AG09309 (cell line): Measurements from ENCODE around the gene CNIH3.

Experiments
- DNase-seq: peaks from one replicate; pipeline ENCODE4 v3.0.0-alpha.2; 2010; ENCODE audit warnings: low read depth
- H3K4me3 ChIP-seq: 2 replicates; pipeline ENCODE4 v1.5.1; 2011; ENCODE audit warnings: mild to moderate bottlenecking, low read depth, low read length, moderate library complexity; ENCODE audit not compliant: control insufficient read depth
- TF ChIP-seq, protein P1 (sequence below): IDR thresholded peaks from 2 replicates; pipeline ENCODE4 v1.5.1; 2011; ENCODE audit warnings: mild to moderate bottlenecking, low read depth, low read length, inconsistent platforms; ENCODE audit not compliant: insufficient read depth, control insufficient read depth; ENCODE audit errors: missing control alignments

Gene CNIH3

DNA sequence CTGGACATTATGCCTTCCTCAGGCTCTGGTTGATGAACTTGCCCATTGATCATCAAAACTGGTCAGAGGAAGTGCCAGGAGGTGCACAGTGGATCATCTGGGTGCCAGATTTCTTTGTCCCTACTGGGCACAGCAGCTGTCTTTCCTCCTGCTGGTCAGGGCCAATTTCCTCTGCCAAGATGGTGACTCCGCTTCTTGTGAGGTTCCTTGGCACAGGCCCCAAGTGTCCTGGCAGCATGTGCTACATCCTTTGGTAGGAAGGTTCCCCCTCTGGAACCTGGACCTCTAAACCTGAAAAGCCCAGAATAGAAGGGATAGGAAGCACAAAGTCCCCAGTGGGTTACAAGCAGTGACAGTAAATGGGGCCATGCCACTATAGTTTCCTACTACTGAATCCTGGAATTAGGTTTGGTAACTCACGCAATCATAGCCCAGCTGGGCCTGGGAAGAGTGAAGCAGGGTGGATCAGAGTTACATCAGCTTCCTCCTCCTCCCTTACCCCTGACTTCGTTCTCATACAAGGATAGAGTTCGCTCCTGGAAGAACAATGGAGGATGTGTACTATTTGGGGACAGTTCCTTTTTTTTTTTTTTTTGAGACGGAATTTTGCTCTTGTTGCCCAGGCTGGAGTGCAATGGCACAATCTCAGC, 147.1 kb downstream of the CNIH3 start:
- no peak overlapping the region for H3K4me3 ChIP-seq
- DNase-seq: no peak
- TF ChIP-seq, protein P1, sequence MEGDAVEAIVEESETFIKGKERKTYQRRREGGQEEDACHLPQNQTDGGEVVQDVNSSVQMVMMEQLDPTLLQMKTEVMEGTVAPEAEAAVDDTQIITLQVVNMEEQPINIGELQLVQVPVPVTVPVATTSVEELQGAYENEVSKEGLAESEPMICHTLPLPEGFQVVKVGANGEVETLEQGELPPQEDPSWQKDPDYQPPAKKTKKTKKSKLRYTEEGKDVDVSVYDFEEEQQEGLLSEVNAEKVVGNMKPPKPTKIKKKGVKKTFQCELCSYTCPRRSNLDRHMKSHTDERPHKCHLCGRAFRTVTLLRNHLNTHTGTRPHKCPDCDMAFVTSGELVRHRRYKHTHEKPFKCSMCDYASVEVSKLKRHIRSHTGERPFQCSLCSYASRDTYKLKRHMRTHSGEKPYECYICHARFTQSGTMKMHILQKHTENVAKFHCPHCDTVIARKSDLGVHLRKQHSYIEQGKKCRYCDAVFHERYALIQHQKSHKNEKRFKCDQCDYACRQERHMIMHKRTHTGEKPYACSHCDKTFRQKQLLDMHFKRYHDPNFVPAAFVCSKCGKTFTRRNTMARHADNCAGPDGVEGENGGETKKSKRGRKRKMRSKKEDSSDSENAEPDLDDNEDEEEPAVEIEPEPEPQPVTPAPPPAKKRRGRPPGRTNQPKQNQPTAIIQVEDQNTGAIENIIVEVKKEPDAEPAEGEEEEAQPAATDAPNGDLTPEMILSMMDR: no peak

GRCh38 chr1:224766266-224766665, 150.1 kb downstream of the CNIH3 start:
- TF ChIP-seq, protein P1: no peak
- no peak for DNase-seq
- H3K4me3 ChIP-seq: no peak overlapping the region

DNA sequence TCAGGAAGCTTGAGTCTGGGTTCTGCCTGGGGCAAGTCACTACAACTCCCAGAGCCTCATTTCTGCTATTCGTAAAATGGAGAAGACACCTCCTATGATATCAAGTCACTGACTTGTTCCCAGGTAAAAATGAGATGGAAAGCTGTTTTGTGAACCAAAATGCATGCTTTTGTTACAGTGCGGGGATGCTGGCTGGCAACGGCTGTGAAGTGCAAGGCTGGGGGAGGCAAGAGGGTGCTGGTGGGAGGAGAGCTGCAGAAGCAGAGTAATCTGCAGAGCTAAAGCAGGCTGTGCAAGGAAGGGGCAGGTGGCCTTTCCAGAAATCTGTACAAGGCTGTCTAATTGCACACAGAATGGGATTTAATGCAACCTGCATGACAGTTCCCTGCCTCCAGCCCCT, 150.9 kb downstream of the CNIH3 start:
- H3K4me3 ChIP-seq: no peak overlapping the region
- TF ChIP-seq, protein P1: no peak
- no peak for DNase-seq

GRCh38 chr1:224767676-224768075, 151.6 kb downstream of the CNIH3 start:
- TF ChIP-seq, protein P1: no peak
- no peak for DNase-seq
- H3K4me3 ChIP-seq: no peak overlapping the region

- H3K4me3 ChIP-seq: no peak overlapping the region
- DNase-seq: no peak
- TF ChIP-seq, protein P1: no peak
Observed at GRCh38 chr1:224768971-224769370, 152.9 kb downstream of the CNIH3 start.

- DNase-seq: no peak
- H3K4me3 ChIP-seq: no peak overlapping the region
- TF ChIP-seq, protein P1: no peak
Observed at GRCh38 chr1:224769452-224770335, 153.6 kb downstream of the CNIH3 start.
